ENCODE results near the gene ATP9B.

Gene ATP9B, protein sequence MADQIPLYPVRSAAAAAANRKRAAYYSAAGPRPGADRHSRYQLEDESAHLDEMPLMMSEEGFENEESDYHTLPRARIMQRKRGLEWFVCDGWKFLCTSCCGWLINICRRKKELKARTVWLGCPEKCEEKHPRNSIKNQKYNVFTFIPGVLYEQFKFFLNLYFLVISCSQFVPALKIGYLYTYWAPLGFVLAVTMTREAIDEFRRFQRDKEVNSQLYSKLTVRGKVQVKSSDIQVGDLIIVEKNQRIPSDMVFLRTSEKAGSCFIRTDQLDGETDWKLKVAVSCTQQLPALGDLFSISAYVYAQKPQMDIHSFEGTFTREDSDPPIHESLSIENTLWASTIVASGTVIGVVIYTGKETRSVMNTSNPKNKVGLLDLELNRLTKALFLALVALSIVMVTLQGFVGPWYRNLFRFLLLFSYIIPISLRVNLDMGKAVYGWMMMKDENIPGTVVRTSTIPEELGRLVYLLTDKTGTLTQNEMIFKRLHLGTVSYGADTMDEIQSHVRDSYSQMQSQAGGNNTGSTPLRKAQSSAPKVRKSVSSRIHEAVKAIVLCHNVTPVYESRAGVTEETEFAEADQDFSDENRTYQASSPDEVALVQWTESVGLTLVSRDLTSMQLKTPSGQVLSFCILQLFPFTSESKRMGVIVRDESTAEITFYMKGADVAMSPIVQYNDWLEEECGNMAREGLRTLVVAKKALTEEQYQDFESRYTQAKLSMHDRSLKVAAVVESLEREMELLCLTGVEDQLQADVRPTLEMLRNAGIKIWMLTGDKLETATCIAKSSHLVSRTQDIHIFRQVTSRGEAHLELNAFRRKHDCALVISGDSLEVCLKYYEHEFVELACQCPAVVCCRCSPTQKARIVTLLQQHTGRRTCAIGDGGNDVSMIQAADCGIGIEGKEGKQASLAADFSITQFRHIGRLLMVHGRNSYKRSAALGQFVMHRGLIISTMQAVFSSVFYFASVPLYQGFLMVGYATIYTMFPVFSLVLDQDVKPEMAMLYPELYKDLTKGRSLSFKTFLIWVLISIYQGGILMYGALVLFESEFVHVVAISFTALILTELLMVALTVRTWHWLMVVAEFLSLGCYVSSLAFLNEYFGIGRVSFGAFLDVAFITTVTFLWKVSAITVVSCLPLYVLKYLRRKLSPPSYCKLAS

DNA sequence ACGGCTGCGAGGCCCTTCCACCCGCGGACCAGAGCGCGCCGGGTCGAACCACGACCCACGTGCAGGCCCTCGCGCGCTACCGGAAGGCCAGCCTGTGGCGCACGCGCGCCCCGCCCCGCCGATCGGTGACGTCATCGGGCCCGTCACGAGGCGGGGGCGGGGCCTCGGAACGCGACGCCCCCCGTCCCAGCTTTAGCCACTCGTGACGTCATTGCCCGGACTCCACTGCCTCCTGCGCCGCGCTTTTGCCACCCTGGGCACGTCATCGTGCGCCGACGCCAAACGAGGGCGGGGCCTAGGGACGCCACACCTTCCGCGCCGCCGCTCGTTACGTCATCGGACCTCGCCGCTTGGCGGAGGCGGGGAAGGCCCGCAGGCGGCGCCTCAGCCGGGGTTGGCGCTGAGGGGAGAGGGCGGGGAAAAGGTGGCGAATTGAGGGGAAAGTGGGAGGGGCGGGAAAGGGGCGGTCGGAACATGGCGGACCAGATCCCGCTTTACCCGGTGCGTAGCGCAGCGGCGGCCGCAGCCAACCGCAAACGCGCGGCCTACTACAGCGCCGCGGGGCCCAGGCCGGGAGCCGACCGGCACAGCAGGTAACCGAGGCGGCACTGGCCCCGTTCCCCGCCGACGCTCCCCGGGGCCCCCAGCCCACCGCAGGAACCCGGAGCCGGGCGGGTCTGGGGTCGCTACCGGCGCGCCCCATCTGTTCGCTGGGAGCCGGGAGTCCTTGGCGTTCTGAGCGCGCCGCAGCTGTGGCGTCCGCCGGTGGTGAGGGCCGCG is at the start of gene ATP9B:
ATP9B (plus strand) TSS at position 458 of the 780 bp plus-strand sequence; CDS start at position 475, 17 bp downstream.
- peak; percentile 94 for DNase-seq (ENCODE audit: extremely low read depth, low read depth)
- TF ChIP-seq, protein P1, sequence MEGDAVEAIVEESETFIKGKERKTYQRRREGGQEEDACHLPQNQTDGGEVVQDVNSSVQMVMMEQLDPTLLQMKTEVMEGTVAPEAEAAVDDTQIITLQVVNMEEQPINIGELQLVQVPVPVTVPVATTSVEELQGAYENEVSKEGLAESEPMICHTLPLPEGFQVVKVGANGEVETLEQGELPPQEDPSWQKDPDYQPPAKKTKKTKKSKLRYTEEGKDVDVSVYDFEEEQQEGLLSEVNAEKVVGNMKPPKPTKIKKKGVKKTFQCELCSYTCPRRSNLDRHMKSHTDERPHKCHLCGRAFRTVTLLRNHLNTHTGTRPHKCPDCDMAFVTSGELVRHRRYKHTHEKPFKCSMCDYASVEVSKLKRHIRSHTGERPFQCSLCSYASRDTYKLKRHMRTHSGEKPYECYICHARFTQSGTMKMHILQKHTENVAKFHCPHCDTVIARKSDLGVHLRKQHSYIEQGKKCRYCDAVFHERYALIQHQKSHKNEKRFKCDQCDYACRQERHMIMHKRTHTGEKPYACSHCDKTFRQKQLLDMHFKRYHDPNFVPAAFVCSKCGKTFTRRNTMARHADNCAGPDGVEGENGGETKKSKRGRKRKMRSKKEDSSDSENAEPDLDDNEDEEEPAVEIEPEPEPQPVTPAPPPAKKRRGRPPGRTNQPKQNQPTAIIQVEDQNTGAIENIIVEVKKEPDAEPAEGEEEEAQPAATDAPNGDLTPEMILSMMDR (IDR thresholded peaks at IDR 0.05; ENCODE audit: low read depth, low read length): no peak; the same call in none of the 2 replicates

DNA sequence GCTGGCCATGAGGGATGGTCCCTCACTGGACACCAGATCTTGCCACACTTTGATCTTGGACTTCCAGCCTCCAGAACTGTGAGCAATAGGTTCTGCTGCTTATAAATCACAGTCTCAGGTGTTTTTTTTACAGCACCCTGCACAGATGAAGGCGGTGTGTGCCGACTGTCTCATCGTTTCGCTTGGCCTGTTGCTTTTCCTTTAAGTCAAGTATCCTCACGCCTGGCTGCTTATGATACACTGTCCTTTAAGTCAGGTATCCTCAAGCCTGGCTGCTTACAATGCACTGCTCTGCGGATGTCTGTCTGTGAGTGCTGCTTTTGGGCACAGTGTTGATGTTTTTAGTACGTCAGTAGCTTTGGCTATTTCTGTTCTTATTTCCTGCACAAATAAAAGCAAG is 49.3 kb upstream of the ATP9B start:
- no peak for DNase-seq (ENCODE audit: extremely low read depth, low read depth)
- TF ChIP-seq, protein P1 (IDR thresholded peaks at IDR 0.05; ENCODE audit: low read depth, low read length): no peak

DNA sequence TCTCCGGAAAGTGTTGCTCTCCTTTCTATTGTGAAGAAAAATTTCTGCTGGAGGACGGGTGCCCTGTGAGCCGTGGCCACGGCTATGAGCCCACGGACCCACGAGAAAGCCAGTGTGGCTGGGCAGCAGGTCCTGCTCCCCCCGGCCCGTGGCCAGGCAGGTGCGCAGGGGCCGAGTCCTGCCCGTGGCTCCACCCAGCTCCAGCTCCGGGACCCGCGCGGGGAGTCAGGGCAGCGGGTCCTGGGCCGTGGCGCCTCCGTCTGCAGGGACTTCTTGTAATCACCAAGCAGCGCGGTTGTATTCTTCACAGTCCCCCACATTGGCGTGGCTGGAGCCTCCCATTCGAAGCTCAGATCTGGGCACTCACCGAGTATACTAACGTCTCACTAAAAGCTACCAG is 46.6 kb upstream of the ATP9B start:
- TF ChIP-seq, protein P1 (IDR thresholded peaks at IDR 0.05; ENCODE audit: low read depth, low read length): no peak
- DNase-seq (ENCODE audit: extremely low read depth, low read depth): no peak

DNA sequence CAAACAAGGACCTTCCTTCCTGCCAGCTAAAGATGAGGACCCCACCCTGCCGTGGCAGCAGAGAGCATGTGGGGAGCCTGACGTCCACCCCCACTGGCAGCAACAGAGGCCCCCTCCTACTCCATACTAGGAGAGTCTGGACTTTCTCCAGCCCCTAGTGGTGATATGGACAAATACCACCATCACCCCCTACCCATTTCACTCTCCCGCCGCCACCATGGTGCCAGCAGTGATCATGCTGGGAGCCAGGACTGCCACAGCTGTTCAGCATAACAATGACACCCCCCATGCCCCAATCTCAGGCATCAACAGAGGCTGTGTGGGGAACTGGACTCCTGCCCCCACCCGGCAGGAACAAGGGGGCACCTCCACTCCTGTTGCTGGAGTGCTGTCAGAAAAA is 42.7 kb upstream of the ATP9B start:
- DNase-seq (ENCODE audit: extremely low read depth, low read depth): no peak

DNA sequence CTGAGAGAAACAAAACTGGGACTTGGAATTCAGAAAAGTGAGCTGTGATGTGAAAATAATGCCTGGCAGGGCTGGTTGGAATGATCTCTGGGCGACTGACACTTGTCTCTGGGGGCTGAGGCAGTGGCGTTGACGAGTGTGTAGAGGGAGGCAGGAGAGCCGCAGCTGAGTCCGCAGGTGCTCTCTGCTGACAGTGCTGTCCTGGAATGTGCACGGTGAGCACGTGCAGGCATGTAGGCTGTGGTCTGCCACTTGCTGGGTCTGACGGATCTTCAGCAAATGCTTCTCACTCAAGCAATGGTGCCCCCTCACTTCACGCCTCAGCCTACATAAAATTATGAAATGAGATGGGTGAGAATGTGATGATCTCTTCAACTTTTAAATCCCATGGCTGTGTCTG is 38.5 kb upstream of the ATP9B start:
- TF ChIP-seq, protein P1 (IDR thresholded peaks at IDR 0.05; ENCODE audit: low read depth, low read length): no peak

More for the DNA sequence above, 42.7 kb upstream of the ATP9B start:
- TF ChIP-seq, protein P1 (IDR thresholded peaks at IDR 0.05; ENCODE audit: low read depth, low read length): no peak

DNA sequence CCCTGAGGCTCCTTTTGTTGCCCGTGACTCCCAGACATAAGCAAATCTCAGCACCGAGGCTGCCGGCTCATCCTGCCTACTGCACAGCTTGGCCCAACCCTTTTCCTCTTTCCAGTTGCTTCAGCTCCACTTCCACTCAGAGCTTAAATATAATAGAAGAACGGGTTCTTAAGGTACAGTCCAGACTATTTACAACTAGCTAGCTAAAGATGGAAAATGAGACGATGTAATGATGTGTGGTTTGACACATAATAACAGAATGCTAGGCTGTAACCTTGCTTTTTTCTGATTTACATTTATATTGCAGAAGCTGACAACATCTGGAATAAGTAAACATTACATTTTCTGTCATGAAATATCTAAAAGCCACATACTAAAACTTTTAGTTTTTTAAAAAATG is 26.9 kb upstream of the ATP9B start:
- no peak for DNase-seq (ENCODE audit: extremely low read depth, low read depth)
- TF ChIP-seq, protein P1 (IDR thresholded peaks at IDR 0.05; ENCODE audit: low read depth, low read length): no peak

More for the DNA sequence above, 38.5 kb upstream of the ATP9B start:
- no peak for DNase-seq (ENCODE audit: extremely low read depth, low read depth)
